ENCODE data around the gene DENND2D.

The DENND2D gene

GRCh38 chr1:111199881-111200801, at the start of gene DENND2D:
Gene DENND2D (minus strand): TSS chr1:111200646. CDS start chr1:111200459, 187 bp downstream.
- H3K36me3 ChIP-seq (replicated peaks; ENCODE audit: low read depth, low read length), result no peaks in the 10 kb centered on the region
- peaks cover 15% of the 10 kb centered on the region for H3K4me1 ChIP-seq (ENCODE audit: low read length)
- H3K27me3 ChIP-seq (ENCODE audit: low read depth, low read length), result no peaks in the 10 kb centered on the region
- no peak within 1 kb of the TSS for H2AFZ ChIP-seq (ENCODE audit: low read depth, low read length)
- no peaks in the 10 kb centered on the region for H3K9me3 ChIP-seq (ENCODE audit: insufficient read depth, low read length)
- H3K9ac ChIP-seq (ENCODE audit: low read length), result no peak within 1 kb of the TSS
- no peak within 1 kb of the TSS for H3K4me2 ChIP-seq (ENCODE audit: low read length)
- H3K4me3 ChIP-seq (ENCODE audit: low read length), result no peak within 1 kb of the TSS
- H3K27ac ChIP-seq (ENCODE audit: low read length), result no peak within 1 kb of the TSS
- TF ChIP-seq CTCF (IDR thresholded peaks at IDR 0.05; ENCODE audit: low read depth, low read length) (no peak), EZH2phosphoT487 (IDR thresholded peaks at IDR 0.05; ENCODE audit: low read depth) (no peak)
- no peaks in the 10 kb centered on the region for H4K20me1 ChIP-seq (ENCODE audit: insufficient read depth, low read length)
- H3K79me2 ChIP-seq (ENCODE audit: low read length), result no peaks in the 10 kb centered on the region

DNA sequence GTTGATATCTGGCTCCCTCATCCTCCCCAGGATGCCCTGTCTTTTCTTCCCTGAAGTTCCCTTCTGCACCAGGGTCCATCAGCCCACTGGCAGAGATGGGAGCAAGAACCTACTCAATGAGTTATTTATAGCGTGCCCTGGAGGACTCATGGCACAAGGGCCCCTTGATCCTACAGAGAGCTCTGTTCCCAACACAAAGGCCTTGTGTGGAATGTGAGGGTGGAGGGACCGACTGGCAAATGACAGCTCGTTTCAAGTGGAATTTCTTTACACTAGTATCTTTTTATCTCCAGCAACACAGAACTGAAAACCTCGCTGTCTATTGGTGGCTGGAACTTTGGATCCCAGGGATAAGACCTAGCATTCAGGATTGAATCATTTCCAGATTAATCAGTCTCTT, 49.5 kb upstream of the DENND2D start:
- TF ChIP-seq EZH2phosphoT487 (IDR thresholded peaks at IDR 0.05; ENCODE audit: low read depth) (no peak), CTCF (IDR thresholded peaks at IDR 0.05; ENCODE audit: low read depth, low read length) (no peak)
- Histone ChIP-seq H3K27me3 (ENCODE audit: low read depth, low read length) (0 out of 2 replicates have a peak, but pooled peaks cover 3% of the 10 kb centered on the region), H3K9ac (ENCODE audit: low read length) (no peak overlapping the region)

GRCh38 chr1:111247125-111247838, 46.8 kb upstream of the DENND2D start:
- no peaks in the 10 kb centered on the region for H3K79me2 ChIP-seq (ENCODE audit: low read length)
- H3K36me3 ChIP-seq (replicated peaks; ENCODE audit: low read depth, low read length), result no peaks in the 10 kb centered on the region
- H4K20me1 ChIP-seq (ENCODE audit: insufficient read depth, low read length), result no peaks in the 10 kb centered on the region
- H3K27ac ChIP-seq (ENCODE audit: low read length), result no peak overlapping the region
- H3K9me3 ChIP-seq (ENCODE audit: insufficient read depth, low read length), result no peaks in the 10 kb centered on the region
- H2AFZ ChIP-seq (ENCODE audit: low read depth, low read length), result no peak overlapping the region
- TF ChIP-seq EZH2phosphoT487 (IDR thresholded peaks at IDR 0.05; ENCODE audit: low read depth) (no peak), CTCF (IDR thresholded peaks at IDR 0.05; ENCODE audit: low read depth, low read length) (no peak)
- H3K27me3 ChIP-seq (ENCODE audit: low read depth, low read length), result 0 out of 2 replicates have a peak, but pooled peaks cover 3% of the 10 kb centered on the region
- H3K4me1 ChIP-seq (ENCODE audit: low read length), result no peaks in the 10 kb centered on the region
- H3K9ac ChIP-seq (ENCODE audit: low read length), result no peak overlapping the region
- no peak overlapping the region for H3K4me2 ChIP-seq (ENCODE audit: low read length)
- no peak overlapping the region for H3K4me3 ChIP-seq (ENCODE audit: low read length)

More for the DNA sequence above, 49.5 kb upstream of the DENND2D start:
- no peak overlapping the region for H3K4me2 ChIP-seq (ENCODE audit: low read length)
- H3K4me3 ChIP-seq (ENCODE audit: low read length), result no peak overlapping the region
- H3K9me3 ChIP-seq (ENCODE audit: insufficient read depth, low read length), result no peaks in the 10 kb centered on the region
- no peak overlapping the region for H2AFZ ChIP-seq (ENCODE audit: low read depth, low read length)
- H3K4me1 ChIP-seq (ENCODE audit: low read length), result no peaks in the 10 kb centered on the region
- no peaks in the 10 kb centered on the region for H3K79me2 ChIP-seq (ENCODE audit: low read length)
- H3K27ac ChIP-seq (ENCODE audit: low read length), result no peak overlapping the region
- no peaks in the 10 kb centered on the region for H3K36me3 ChIP-seq (replicated peaks; ENCODE audit: low read depth, low read length)
- H4K20me1 ChIP-seq (ENCODE audit: insufficient read depth, low read length), result no peaks in the 10 kb centered on the region

Measured in OCI-LY3 (cell line).